Measurements from ENCODE around the gene SSRP1.

DNA sequence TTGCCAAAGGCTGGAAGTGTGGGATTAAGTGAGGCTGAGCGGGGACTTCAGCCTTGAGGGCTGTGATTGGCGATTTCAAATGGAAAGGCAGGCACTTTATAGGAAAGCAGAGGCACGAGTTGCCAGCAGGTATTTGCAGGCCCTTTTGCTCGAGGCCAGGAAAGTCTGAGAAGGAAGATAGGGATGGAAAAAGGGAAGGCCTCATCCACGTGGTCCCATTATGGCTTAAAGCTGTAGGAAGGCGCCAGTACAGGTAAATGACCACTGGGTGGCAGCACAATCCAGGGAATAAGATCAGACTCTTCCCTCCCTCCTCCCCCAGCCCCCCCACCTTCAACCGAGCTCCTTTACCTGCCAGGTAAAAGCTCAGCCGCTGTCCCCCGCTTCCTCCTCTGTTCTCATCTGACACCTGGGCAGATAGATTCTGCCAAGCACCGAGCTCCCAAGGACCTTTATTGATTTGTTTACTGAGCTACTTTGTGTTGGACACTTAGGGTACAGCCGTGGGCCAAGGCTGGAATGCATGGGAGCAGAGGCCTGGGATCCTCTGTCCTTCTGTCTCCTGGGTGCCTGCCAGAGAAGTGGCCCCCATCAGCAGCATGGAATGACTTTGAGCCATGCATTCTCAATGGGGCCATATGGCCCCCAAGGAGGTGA, 10.0 kb upstream of the SSRP1 start:
- TF ChIP-seq, protein P1, sequence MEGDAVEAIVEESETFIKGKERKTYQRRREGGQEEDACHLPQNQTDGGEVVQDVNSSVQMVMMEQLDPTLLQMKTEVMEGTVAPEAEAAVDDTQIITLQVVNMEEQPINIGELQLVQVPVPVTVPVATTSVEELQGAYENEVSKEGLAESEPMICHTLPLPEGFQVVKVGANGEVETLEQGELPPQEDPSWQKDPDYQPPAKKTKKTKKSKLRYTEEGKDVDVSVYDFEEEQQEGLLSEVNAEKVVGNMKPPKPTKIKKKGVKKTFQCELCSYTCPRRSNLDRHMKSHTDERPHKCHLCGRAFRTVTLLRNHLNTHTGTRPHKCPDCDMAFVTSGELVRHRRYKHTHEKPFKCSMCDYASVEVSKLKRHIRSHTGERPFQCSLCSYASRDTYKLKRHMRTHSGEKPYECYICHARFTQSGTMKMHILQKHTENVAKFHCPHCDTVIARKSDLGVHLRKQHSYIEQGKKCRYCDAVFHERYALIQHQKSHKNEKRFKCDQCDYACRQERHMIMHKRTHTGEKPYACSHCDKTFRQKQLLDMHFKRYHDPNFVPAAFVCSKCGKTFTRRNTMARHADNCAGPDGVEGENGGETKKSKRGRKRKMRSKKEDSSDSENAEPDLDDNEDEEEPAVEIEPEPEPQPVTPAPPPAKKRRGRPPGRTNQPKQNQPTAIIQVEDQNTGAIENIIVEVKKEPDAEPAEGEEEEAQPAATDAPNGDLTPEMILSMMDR (IDR thresholded peaks at IDR 0.05) = peak; percentile 78 to 89 (median 82)
- no peak for TF ChIP-seq POLR2A (IDR thresholded peaks at IDR 0.05)

Data from heart left ventricle (tissue), 13 donors.